Epithelial cell of prostate (primary cell): Measurements from ENCODE around the gene PTPRCAP.

Source experiments
- DNase-seq: peaks from one replicate; pipeline ENCODE4 v3.0.0-alpha.2; 2011; ENCODE audit warnings: low read depth, low spot score
- H3K27ac ChIP-seq: fragments of 450-650 bp; 2 replicates; pipeline ENCODE4 v1.5.1; 2017; ENCODE audit warnings: mild to moderate bottlenecking

Gene PTPRCAP

GRCh38 chr11:67442504-67443404 lies 5.3 kb upstream of the PTPRCAP start:
- no peak for DNase-seq
- H3K27ac ChIP-seq, result peak overlapping the region; percentile 69

- DNase-seq, result no peak
- H3K27ac ChIP-seq, result no peak overlapping the region
Measured at GRCh38 chr11:67441731-67442351, 4.4 kb upstream of the PTPRCAP start.

- H3K27ac ChIP-seq, result no peak overlapping the region
Measured at GRCh38 chr11:67441098-67441563, 3.6 kb upstream of the PTPRCAP start.

GRCh38 chr11:67440229-67441097 lies 3.0 kb upstream of the PTPRCAP start:
- H3K27ac ChIP-seq, result no peak overlapping the region
- no peak for DNase-seq

More at GRCh38 chr11:67441098-67441563, 3.6 kb upstream of the PTPRCAP start:
- DNase-seq, result no peak

GRCh38 chr11:67439321-67440228 lies 2.1 kb upstream of the PTPRCAP start:
- DNase-seq, result no peak
- no peak overlapping the region for H3K27ac ChIP-seq

GRCh38 chr11:67438158-67438902 lies 848 bp upstream of the PTPRCAP start:
- no peak for DNase-seq
- no peak overlapping the region for H3K27ac ChIP-seq

GRCh38 chr11:67437809-67438157 lies 301 bp upstream of the PTPRCAP start:
- no peak overlapping the region for H3K27ac ChIP-seq
- no peak for DNase-seq

GRCh38 chr11:67436459-67437081 lies 912 bp downstream of the PTPRCAP start:
- H3K27ac ChIP-seq, result no peak overlapping the region
- DNase-seq, result no peak

- no peak for DNase-seq
- no peak overlapping the region for H3K27ac ChIP-seq
Measured at GRCh38 chr11:67435727-67436458, 1.6 kb downstream of the PTPRCAP start.

- no peak overlapping the region for H3K27ac ChIP-seq
- no peak for DNase-seq
Measured at GRCh38 chr11:67435031-67435726, 2.3 kb downstream of the PTPRCAP start.

GRCh38 chr11:67434395-67434881 lies 3.0 kb downstream of the PTPRCAP start:
- no peak for DNase-seq
- H3K27ac ChIP-seq, result no peak overlapping the region

- no peak overlapping the region for H3K27ac ChIP-seq
- no peak for DNase-seq
Measured at GRCh38 chr11:67433536-67434394, 3.7 kb downstream of the PTPRCAP start.

GRCh38 chr11:67432655-67433349 lies 4.7 kb downstream of the PTPRCAP start:
- H3K27ac ChIP-seq, result no peak overlapping the region
- no peak for DNase-seq

GRCh38 chr11:67431346-67432249 lies 5.9 kb downstream of the PTPRCAP start:
- no peak for DNase-seq
- no peak overlapping the region for H3K27ac ChIP-seq

GRCh38 chr11:67429722-67430121 lies 7.8 kb downstream of the PTPRCAP start:
- DNase-seq, result no peak
- peak overlapping the region; percentile 58 for H3K27ac ChIP-seq
